Activated naive CD8-positive, alpha-beta T cell treated with anti-CD3 and anti-CD28 coated beads, Interleukin-2, amount 50 U/mL, for 16 hours (primary cell): ENCODE results near the gene NKD1.

Experiments used
- DNase-seq: peaks from one replicate; pipeline ENCODE4 v3.0.0-alpha.2; 2020; ENCODE audit warnings: low read depth, low spot score

NKD1 gene

GRCh38 chr16:50558913-50559312 lies 10.7 kb downstream of the NKD1 start:
- DNase-seq = no peak

- no peak for DNase-seq
These were observed 11.1 kb downstream of the NKD1 start for GRCh38 chr16:50559342-50559741.

GRCh38 chr16:50559804-50560514 lies 11.8 kb downstream of the NKD1 start:
- no peak for DNase-seq

GRCh38 chr16:50560903-50561863 lies 13.0 kb downstream of the NKD1 start:
- no peak for DNase-seq

- no peak for DNase-seq
These were observed 14.5 kb downstream of the NKD1 start for GRCh38 chr16:50562657-50563056.

- DNase-seq = no peak
These were observed 15.8 kb downstream of the NKD1 start for GRCh38 chr16:50563989-50564388.

- no peak for DNase-seq
These were observed 17.2 kb downstream of the NKD1 start for GRCh38 chr16:50565428-50565827.

- no peak for DNase-seq
These were observed 18.1 kb downstream of the NKD1 start for GRCh38 chr16:50566014-50566962.

GRCh38 chr16:50567651-50568050 lies 19.5 kb downstream of the NKD1 start:
- no peak for DNase-seq

GRCh38 chr16:50568187-50568815 lies 20.1 kb downstream of the NKD1 start:
- DNase-seq = no peak

GRCh38 chr16:50570354-50570753 lies 22.2 kb downstream of the NKD1 start:
- no peak for DNase-seq

GRCh38 chr16:50570808-50571598 lies 22.8 kb downstream of the NKD1 start:
- DNase-seq = no peak

- no peak for DNase-seq
These were observed 23.6 kb downstream of the NKD1 start for GRCh38 chr16:50571786-50572185.

GRCh38 chr16:50572700-50573099 lies 24.5 kb downstream of the NKD1 start:
- no peak for DNase-seq

GRCh38 chr16:50573279-50573678 lies 25.1 kb downstream of the NKD1 start:
- no peak for DNase-seq

GRCh38 chr16:50573947-50574744 lies 25.9 kb downstream of the NKD1 start:
- DNase-seq = no peak

- no peak for DNase-seq
These were observed 26.5 kb downstream of the NKD1 start for GRCh38 chr16:50574745-50575136.

- DNase-seq = no peak
These were observed 27.5 kb downstream of the NKD1 start for GRCh38 chr16:50575743-50576142.

- DNase-seq = no peak
These were observed 28.4 kb downstream of the NKD1 start for GRCh38 chr16:50576403-50577113.
